HG03097 (cell line): Measurements from ENCODE around the gene GRIP2.

ENCODE experiments used
- ATAC-seq: cut with Tn5 transposase; IDR thresholded peaks from one replicate; pipeline ENCODE4 v1.9.1; 2021; ENCODE audit not compliant: unreplicated experiment, low FRiP score

The GRIP2 gene

GRCh38 chr3:14472471-14473351 is 67.4 kb downstream of the GRIP2 start:
- ATAC-seq: no peak

- ATAC-seq: no peak
Observed at GRCh38 chr3:14471690-14472089, 68.5 kb downstream of the GRIP2 start.

GRCh38 chr3:14471016-14471415 is 69.1 kb downstream of the GRIP2 start:
- ATAC-seq: no peak

GRCh38 chr3:14470461-14470860 is 69.7 kb downstream of the GRIP2 start:
- ATAC-seq: no peak

- ATAC-seq: no peak
Observed at GRCh38 chr3:14468621-14468981, 71.5 kb downstream of the GRIP2 start.

GRCh38 chr3:14467814-14468620 is 72.1 kb downstream of the GRIP2 start:
- ATAC-seq: no peak

- no peak for ATAC-seq
Observed at GRCh38 chr3:14466179-14466903, 73.8 kb downstream of the GRIP2 start.

- no peak for ATAC-seq
Observed at GRCh38 chr3:14465425-14465824, 74.7 kb downstream of the GRIP2 start.

- no peak for ATAC-seq
Observed at GRCh38 chr3:14464521-14464920, 75.6 kb downstream of the GRIP2 start.

GRCh38 chr3:14464141-14464465 is 76.0 kb downstream of the GRIP2 start:
- no peak for ATAC-seq

- no peak for ATAC-seq
Observed at GRCh38 chr3:14463330-14464140, 76.6 kb downstream of the GRIP2 start.

GRCh38 chr3:14462738-14463137 is 77.4 kb downstream of the GRIP2 start:
- no peak for ATAC-seq

GRCh38 chr3:14461748-14462324 is 78.3 kb downstream of the GRIP2 start:
- ATAC-seq: no peak

- ATAC-seq: no peak
Observed at GRCh38 chr3:14461006-14461747, 79.0 kb downstream of the GRIP2 start.

- ATAC-seq: no peak
Observed at GRCh38 chr3:14460342-14461005, 79.7 kb downstream of the GRIP2 start.

- no peak for ATAC-seq
Observed at GRCh38 chr3:14459787-14460186, 80.4 kb downstream of the GRIP2 start.

GRCh38 chr3:14459384-14459783 is 80.8 kb downstream of the GRIP2 start:
- ATAC-seq: no peak

GRCh38 chr3:14458434-14459275 is 81.5 kb downstream of the GRIP2 start:
- no peak for ATAC-seq
